Measurements from ENCODE around the gene LARP4B. TPM values are rescaled to one million over a fixed set of nuclear protein-coding genes. Genes with fewer than 3 reads are reported as not detected.

LARP4B gene
- polyA plus RNA-seq, 1 experiment = 33.5 TPM

DNA sequence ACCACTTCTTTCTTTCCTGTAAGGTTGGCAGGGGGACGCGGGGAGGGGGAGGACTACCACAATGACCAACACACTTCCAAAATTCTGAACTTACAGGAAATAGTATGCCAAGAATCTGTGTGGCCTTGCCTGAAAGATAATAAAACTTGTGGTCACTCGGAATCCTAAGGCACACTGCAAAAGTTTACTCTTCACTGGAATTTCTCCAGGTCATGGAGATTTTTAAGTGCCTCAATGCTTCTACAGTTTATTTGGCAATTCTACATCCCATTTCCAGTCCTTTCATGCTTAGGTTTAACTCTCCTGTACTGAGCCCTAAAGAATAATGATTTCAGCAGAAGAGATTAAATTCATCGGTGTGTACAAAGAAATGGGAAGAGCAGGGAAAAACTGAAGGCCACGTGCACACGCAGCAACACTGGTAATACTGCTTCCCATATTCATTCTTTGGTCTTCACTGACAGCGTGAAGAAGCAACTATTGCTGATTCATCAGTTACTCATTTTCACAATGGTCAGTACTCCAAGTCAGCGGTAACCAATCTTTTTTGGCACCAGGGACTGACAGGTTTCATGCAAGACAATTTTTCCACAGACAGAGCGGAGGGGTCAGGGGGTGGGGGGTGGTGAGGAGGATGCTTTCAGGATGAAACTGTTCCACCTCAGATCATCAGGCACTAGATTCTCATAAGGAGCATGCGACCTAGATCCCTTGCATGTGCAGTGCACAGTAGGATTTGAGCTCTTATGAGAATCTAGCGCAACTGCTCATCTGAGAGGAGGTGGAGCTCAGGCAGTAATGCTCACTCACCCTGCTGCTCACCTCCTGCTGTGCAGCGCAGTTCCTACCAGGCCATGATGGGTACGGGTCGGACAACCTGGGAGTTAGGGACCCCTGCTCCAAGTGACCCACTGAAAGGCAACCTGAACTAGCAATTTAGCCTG, 9.8 kb downstream of the LARP4B start:
- H3K9me3 ChIP-seq (ENCODE audit: control insufficient read depth, insufficient read depth, low read length) = no peaks in the 10 kb centered on the region
- H3K4me3 ChIP-seq (ENCODE audit: low read depth, low read length) = 0 out of 2 replicates have a peak overlapping the region, but pooled peaks have one; percentile 3
- TF ChIP-seq, protein P1, sequence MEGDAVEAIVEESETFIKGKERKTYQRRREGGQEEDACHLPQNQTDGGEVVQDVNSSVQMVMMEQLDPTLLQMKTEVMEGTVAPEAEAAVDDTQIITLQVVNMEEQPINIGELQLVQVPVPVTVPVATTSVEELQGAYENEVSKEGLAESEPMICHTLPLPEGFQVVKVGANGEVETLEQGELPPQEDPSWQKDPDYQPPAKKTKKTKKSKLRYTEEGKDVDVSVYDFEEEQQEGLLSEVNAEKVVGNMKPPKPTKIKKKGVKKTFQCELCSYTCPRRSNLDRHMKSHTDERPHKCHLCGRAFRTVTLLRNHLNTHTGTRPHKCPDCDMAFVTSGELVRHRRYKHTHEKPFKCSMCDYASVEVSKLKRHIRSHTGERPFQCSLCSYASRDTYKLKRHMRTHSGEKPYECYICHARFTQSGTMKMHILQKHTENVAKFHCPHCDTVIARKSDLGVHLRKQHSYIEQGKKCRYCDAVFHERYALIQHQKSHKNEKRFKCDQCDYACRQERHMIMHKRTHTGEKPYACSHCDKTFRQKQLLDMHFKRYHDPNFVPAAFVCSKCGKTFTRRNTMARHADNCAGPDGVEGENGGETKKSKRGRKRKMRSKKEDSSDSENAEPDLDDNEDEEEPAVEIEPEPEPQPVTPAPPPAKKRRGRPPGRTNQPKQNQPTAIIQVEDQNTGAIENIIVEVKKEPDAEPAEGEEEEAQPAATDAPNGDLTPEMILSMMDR (IDR thresholded peaks at IDR 0.05; ENCODE audit: low read depth, low read length) = no peak
- DNase-seq (ENCODE audit: low read depth, low spot score) = no peak
- ChIA-PET CTCF (no interaction called here), POLR2A (no interaction called here)
- no peaks in the 10 kb centered on the region for H3K27me3 ChIP-seq (ENCODE audit: control insufficient read depth, insufficient read depth, low read length)
- H3K27ac ChIP-seq (ENCODE audit: low read depth, low read length) = peak overlapping the region; percentile 61

DNA sequence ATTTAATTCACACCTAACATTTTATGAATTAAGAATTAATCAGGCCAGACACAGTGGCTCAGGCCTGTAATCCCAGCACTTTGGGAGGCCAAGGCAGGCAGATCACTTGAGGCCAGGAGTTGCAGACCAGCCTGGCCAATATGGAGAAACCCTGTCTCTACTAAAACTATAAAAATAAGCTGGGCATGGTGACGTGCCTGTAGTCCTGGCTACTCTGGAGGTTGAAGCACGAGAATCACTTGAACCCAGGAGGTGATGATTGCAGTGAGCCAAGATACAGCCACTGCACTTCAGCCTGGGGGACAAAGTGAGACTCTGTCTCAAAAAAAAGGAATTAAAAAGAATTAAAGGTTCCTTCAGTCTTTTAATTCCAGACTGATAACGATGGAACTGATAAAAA, 11.1 kb downstream of the LARP4B start:
- CTCF ChIA-PET = no interaction called here

DNA sequence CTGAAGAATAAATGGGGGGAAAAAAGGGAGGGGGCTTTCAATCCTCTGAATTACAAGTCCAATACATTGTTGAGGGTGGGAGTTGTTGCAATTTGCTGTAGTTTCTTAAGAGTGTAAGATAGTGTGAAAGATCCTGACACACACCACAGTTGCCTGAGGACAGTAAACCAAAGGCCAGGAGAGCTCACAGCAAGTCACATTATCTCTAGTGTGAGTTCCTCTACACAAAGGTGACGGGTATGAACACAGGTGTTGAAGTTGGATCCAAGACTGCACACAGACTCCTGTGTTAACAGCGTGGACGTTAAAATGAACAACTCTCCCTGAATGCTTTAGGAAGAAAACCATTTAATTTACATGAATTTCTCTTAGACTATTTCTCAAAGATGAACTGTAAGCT, 12.0 kb downstream of the LARP4B start:
- Histone ChIP-seq H3K27me3 (ENCODE audit: control insufficient read depth, insufficient read depth, low read length) (no peaks in the 10 kb centered on the region), H3K27ac (ENCODE audit: low read depth, low read length) (no peak overlapping the region), H3K4me3 (ENCODE audit: low read depth, low read length) (no peak overlapping the region), H3K9me3 (ENCODE audit: control insufficient read depth, insufficient read depth, low read length) (no peaks in the 10 kb centered on the region)
- POLR2A ChIA-PET = no interaction called here
- CTCF ChIA-PET = interaction anchor here (0.7 kb wide), 1 partner anchor 690 kb away, joined by 11 read pairs; no protein-coding TSS in a partner anchor
- TF ChIP-seq, protein P1 (IDR thresholded peaks at IDR 0.05; ENCODE audit: low read depth, low read length) = no peak
- DNase-seq (ENCODE audit: low read depth, low spot score) = no peak

More for the DNA sequence above, 11.1 kb downstream of the LARP4B start:
- no peak overlapping the region for H3K4me3 ChIP-seq (ENCODE audit: low read depth, low read length)
- no peaks in the 10 kb centered on the region for H3K9me3 ChIP-seq (ENCODE audit: control insufficient read depth, insufficient read depth, low read length)
- TF ChIP-seq, protein P1 (IDR thresholded peaks at IDR 0.05; ENCODE audit: low read depth, low read length) = no peak
- DNase-seq (ENCODE audit: low read depth, low spot score) = no peak
- no peaks in the 10 kb centered on the region for H3K27me3 ChIP-seq (ENCODE audit: control insufficient read depth, insufficient read depth, low read length)
- POLR2A ChIA-PET = no interaction called here
- no peak overlapping the region for H3K27ac ChIP-seq (ENCODE audit: low read depth, low read length)

DNA sequence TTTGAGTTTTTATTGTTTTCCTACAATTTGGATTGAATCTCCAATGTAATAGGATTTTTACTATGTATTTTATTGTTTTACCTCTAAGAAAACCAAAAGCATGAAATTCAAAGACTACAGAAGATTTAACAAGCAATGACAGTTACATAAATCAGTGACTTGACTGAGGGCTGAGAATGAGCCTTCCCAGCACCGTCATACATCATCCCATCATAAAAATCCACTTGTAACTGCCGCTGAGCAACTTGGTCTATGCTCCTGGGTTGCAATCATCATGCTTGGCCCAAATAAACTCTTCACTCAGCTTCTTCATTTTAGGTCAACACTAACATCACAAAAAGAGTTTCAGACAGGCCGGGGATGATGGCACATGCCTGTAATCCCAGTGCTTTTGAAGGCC, 13.5 kb downstream of the LARP4B start:
- no peaks in the 10 kb centered on the region for H3K9me3 ChIP-seq (ENCODE audit: control insufficient read depth, insufficient read depth, low read length)
- ChIA-PET POLR2A (no interaction called here), CTCF (no interaction called here)
- H3K27me3 ChIP-seq (ENCODE audit: control insufficient read depth, insufficient read depth, low read length) = no peaks in the 10 kb centered on the region
- TF ChIP-seq, protein P1 (IDR thresholded peaks at IDR 0.05; ENCODE audit: low read depth, low read length) = no peak
- H3K27ac ChIP-seq (ENCODE audit: low read depth, low read length) = no peak overlapping the region
- H3K4me3 ChIP-seq (ENCODE audit: low read depth, low read length) = no peak overlapping the region
- DNase-seq (ENCODE audit: low read depth, low spot score) = no peak

DNA sequence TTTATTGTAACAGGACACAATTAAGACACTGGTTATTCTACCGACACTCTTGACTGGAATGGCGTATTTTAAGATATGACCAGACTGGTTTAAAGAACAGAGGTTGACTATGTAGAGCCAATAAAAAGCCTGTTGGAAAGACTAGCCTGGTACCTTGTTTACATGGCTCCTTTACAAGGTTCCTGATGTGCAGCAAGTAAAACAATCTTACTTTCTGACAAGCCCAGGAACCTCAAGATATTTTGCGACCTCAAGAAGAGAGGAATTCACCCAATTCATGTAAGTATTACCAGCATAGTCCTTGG, 14.1 kb downstream of the LARP4B start:
- Histone ChIP-seq H3K9me3 (ENCODE audit: control insufficient read depth, insufficient read depth, low read length) (no peaks in the 10 kb centered on the region), H3K27me3 (ENCODE audit: control insufficient read depth, insufficient read depth, low read length) (no peaks in the 10 kb centered on the region), H3K27ac (ENCODE audit: low read depth, low read length) (no peak overlapping the region), H3K4me3 (ENCODE audit: low read depth, low read length) (no peak overlapping the region)
- DNase-seq (ENCODE audit: low read depth, low spot score) = no peak
- ChIA-PET POLR2A (no interaction called here), CTCF (no interaction called here)
- TF ChIP-seq, protein P1 (IDR thresholded peaks at IDR 0.05; ENCODE audit: low read depth, low read length) = no peak

Data from AG04450 (cell line).